ENCODE results near the gene MTF2.
"Not testable (repeated sequence)": the region's sequence is repeated elsewhere in the genome, so short reads cannot be mapped to it uniquely, and the experiment has no call there.

DNA sequence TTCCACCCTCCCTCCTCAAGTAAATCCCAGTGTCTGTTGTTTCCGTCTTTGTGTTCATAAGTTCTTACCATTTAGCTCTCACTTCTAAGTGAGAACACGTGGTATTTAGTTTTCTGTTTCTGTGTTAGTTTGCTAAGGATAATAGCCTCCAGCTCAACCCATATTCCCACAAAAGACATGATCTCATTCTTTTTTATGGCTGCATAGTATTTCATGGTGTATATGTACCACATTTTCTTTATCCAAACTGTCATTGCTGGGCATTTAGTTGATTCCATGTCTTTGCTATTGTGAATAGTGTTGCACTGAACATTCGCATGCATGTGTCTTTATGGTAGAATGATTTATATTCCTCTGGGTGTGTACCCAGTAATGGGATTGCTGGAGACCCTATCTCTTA, 95.6 kb downstream of the MTF2 start:
- not testable (repeated sequence) for TF ChIP-seq POLR2A (IDR thresholded peaks at IDR 0.05; ENCODE audit: extremely low read depth, insufficient read length); MAX (IDR thresholded peaks at IDR 0.05; ENCODE audit: low read depth, low read length); MYC (IDR thresholded peaks at IDR 0.05; ENCODE audit: low read depth, low read length)
- TF ChIP-seq, protein P1, sequence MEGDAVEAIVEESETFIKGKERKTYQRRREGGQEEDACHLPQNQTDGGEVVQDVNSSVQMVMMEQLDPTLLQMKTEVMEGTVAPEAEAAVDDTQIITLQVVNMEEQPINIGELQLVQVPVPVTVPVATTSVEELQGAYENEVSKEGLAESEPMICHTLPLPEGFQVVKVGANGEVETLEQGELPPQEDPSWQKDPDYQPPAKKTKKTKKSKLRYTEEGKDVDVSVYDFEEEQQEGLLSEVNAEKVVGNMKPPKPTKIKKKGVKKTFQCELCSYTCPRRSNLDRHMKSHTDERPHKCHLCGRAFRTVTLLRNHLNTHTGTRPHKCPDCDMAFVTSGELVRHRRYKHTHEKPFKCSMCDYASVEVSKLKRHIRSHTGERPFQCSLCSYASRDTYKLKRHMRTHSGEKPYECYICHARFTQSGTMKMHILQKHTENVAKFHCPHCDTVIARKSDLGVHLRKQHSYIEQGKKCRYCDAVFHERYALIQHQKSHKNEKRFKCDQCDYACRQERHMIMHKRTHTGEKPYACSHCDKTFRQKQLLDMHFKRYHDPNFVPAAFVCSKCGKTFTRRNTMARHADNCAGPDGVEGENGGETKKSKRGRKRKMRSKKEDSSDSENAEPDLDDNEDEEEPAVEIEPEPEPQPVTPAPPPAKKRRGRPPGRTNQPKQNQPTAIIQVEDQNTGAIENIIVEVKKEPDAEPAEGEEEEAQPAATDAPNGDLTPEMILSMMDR (IDR thresholded peaks at IDR 0.05; ENCODE audit: low read depth, low read length) = not testable (repeated sequence)

Data from NB4 (cell line).